Caki2 (cell line): ENCODE data around the gene GSTT2B. TPM values are rescaled to one million over a fixed set of nuclear protein-coding genes. Genes with fewer than 3 reads are reported as not detected.
"Not testable (repeated sequence)": the region's sequence is repeated elsewhere in the genome, so short reads cannot be mapped to it uniquely, and the experiment has no call there.

Source experiments
- DNase-seq: peaks from one replicate; pipeline ENCODE4 v3.0.0-alpha.2; 2015; ENCODE audit warnings: low read depth
- in situ Hi-C: cut with HindIII; loops from 2 replicates; pipeline ENCODE4 v1.10.0; 2016; ENCODE audit warnings: low sequenced_read_pairs, low pct_unique_long_range_greater_than_20kb, mixed read lengths
- total RNA-seq: library from RNA; depleted of rRNA; stranded (reverse); fragments of >200 nt; shearing (Covaris generic); gene quantifications from 2 replicates; pipeline ENCODE4 v1.2.3, GENCODE V29; 2014; ENCODE audit warnings: low replicate concordance

The GSTT2B gene
- total RNA-seq, 1 experiment from 2014 or later: 0.81 TPM

GRCh38 chr22:23954193-23954990 lies 6.6 kb downstream of the GSTT2B start:
- DNase-seq, in situ Hi-C loops: not testable (repeated sequence)

DNA sequence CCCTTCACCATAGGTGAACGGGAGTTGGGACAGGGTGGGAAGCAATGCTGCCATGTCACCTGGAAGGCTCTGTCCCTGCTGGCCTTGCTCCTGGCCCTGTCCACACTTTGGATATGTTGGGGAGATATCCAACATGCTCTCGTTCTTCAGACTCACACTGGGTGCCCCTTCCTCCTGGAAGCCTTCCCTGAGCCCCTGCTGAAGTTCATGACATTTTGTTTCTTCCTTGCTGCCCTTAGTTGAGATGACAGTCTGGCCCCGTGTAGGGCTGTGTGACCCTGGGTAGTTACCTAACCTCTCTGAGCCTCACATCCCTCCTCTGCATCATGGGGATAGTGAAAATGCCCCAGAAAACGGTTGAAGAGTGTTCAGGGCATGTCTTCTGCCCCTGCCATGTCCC lies 7.5 kb downstream of the GSTT2B start:
- DNase-seq, in situ Hi-C loops: not testable (repeated sequence)

- DNase-seq, in situ Hi-C loops: not testable (repeated sequence)
Observed at GRCh38 chr22:23952794-23953405, 8.1 kb downstream of the GSTT2B start.

GRCh38 chr22:23951383-23951782 lies 9.6 kb downstream of the GSTT2B start:
- DNase-seq, in situ Hi-C loops: not testable (repeated sequence)

GRCh38 chr22:23949764-23950163 lies 11.2 kb downstream of the GSTT2B start:
- in situ Hi-C loops, DNase-seq: not testable (repeated sequence)

DNA sequence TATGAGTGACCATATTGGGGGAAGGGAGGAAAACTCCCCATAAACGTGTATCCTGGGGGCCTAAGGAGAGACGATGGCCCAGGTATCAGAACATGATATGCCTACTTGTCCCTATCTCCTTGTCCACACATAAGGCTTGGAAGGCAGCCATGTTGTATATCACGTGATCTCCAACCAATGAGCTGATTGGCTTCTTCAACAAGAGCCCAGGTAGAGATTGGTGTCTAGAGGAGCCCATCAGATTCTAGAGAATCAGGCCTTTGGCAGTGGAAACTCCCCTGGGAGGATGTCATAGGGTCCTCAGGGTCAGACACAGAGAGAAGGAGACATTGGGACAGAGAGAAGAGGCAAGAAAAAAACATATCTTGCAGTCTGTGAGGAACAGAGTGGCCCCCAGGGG lies 13.6 kb downstream of the GSTT2B start:
- in situ Hi-C loops, DNase-seq: not testable (repeated sequence)

GRCh38 chr22:23940166-23940565 lies 20.8 kb downstream of the GSTT2B start:
- DNase-seq, in situ Hi-C loops: not testable (repeated sequence)

GRCh38 chr22:23939017-23939357 lies 22.0 kb downstream of the GSTT2B start:
- DNase-seq: no peak
- in situ Hi-C loops: no loop called here

DNA sequence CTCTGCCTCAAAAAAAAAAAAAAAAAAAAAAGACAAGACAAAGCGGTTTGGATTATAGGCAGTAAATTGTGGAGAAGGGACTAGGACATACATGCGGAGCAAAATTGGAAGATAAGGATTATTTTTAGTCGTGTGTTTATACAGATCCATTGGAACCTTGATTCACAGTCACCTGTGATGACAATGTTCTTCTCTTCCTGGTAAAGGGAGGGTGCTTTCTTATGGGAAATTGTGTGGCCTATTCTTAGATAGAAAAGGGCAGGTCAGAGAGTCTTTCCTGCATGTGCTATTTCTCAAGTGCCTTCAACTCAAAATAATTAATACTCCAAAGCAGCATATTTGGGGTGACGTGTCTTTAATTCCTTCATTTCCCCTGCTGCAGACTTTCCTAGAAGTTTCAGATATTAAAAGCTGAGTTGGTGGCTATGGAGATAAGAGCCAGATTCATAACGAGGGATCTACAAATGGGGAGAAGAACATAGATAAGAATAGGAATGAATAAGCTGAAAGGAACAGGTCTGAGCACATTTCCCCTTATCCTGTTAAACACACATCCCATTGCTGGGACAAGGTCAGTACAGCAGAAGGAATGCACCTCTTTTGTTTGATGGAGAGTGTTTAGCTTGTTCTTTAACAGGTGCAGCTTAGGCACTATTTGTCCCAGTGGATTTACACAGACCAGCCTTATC lies 22.5 kb downstream of the GSTT2B start:
- in situ Hi-C loops: no loop called here
- DNase-seq: no peak

DNA sequence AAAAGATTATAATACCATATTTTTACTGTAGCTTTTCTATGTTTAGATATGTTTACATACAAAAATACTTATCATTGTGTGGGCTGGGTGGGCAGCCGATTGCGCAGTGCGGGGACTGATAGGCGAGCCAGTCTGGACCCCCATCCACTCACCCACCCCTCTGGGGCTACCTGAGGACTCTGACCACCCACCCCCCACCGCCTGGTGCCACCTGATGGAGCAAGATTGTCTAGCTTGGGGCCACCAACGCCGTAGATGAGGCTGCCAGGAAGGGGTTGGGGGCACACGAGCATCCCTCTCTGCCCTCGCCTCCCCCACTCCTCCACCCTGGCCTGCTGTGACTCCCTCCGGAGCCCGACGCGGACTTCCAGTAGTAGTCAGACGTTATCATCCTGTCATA lies 34.4 kb downstream of the GSTT2B start:
- no peak for DNase-seq
- in situ Hi-C loops: no loop called here

DNA sequence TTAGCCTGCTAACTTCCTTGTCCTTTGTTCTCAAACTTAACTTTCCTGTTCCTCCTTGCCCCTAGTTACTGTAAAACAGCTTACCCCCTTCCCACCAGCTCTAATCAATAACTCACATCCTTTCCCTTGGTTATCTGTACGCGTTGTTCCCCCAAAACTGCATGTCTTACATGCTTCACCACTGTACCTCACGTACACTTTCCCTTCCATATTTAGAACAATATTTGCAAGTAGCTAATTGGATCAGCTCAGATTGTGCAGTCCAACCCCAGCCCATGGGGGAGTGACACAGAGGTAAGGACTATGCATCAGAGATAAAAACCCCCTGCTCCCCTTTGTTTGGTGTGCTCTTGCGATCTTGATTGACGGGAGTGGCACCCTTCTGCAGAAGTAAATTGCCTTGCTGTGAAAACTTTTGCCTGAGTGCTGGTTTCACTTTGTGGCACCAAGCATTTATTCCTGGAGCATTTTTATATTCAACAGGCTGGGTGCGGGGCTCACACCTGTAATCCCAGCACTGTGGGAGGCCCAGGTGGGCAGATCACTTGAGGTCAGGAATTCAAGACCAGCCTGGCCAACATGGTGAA lies 35.9 kb downstream of the GSTT2B start:
- no peak for DNase-seq

DNA sequence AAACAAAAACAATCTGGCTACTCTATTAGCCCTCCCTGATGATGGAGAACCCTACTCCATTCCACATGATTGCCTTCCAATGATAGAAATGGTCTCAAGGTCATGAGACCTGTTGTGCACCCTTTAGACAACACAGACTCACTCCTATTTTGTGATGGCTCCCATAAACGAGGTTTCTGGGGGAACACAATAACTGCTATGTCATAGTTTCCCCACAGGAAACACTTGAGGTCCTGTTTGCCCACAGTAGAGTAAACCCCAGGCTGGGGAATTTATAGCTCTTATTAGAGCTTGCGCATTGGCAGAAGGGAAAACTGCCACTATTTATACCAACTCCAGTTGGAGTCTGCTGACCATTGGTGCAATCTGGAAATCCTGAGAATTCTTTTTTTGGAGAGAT lies 38.1 kb downstream of the GSTT2B start:
- no peak for DNase-seq
- in situ Hi-C loops: no loop called here

More for the DNA sequence above, 35.9 kb downstream of the GSTT2B start:
- in situ Hi-C loops: no loop called here

- in situ Hi-C loops: not testable (repeated sequence)
- DNase-seq: peak; percentile 30
Observed at GRCh38 chr22:23921586-23922201, 39.3 kb downstream of the GSTT2B start.

DNA sequence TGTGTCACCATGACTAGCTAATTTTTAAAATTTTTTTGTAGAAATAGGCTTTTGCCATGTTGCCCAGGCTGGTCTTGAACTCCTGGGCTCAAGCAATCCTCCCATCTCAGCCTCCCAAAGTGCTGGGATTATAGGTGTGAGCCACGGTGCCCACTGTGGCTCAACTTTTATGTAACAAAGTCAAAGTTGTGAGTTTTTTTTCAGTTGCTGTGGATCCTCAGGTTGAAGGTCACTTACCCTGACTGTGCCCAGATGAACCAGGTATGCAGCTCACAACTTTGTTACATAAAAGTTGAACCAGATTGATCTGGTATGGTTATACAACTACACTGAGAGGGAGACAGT lies 40.8 kb downstream of the GSTT2B start:
- in situ Hi-C loops, DNase-seq: not testable (repeated sequence)

DNA sequence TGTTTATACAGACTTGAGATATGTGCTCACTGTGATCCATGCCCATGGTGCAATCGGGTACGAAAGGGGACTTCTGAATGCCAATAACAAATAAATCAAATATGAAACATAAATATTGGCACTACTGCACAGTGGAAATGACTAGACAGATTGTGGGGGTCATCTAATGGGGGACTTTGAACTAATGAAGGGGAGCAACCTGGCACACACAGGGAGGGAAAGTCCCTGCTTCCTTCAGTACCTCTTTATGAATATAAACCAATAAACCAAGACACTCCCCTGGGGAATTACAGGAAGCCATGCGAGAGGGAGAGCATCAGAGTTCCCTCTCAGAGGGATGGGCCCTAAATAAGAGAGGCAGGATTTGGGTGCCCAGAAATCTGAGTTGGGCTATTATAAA lies 45.7 kb downstream of the GSTT2B start:
- in situ Hi-C loops: no loop called here

GRCh38 chr22:23913661-23914353 lies 47.2 kb downstream of the GSTT2B start:
- peak; percentile 98 for DNase-seq
- in situ Hi-C loops: no loop called here

More for the DNA sequence above, 45.7 kb downstream of the GSTT2B start:
- no peak for DNase-seq

- in situ Hi-C loops: no loop called here
- no peak for DNase-seq
Observed at GRCh38 chr22:23913306-23913660, 47.7 kb downstream of the GSTT2B start.

GRCh38 chr22:23912293-23912903 lies 48.6 kb downstream of the GSTT2B start:
- DNase-seq: no peak
- in situ Hi-C loops: no loop called here
